ENCODE results near the gene MAST4.
A peak's percentile ranks its signal among the peaks of the same experiment; 100 is the strongest.

Gene MAST4

DNA sequence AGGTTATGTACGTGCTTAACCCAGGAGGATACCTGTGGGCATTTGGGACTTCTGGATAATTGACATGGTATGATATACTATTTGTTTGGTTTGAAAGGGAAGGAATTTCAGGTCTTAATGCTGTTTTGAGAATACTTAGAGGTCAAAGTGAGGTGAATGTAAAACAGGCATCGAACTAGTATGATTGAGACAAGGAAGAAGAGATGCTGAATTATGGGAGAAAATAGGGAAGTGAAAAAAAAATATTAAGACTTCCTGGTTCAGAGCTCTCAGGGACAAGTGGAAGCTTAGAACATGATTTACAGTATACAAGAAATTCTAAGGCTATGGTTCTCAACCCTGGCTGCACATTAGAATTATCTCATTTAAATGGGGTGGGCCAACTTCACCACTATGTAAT, 485.1 kb downstream of the MAST4 start:
- no peak overlapping the region for H3K27ac ChIP-seq (replicated peaks)
- H3K4me3 ChIP-seq (replicated peaks; ENCODE audit: insufficient read depth, low read length): no peak overlapping the region
- TF ChIP-seq SPI1 (IDR thresholded peaks at IDR 0.05; ENCODE audit: borderline replicate concordance, low read depth): peak; percentile 64
- TF ChIP-seq, protein P1, sequence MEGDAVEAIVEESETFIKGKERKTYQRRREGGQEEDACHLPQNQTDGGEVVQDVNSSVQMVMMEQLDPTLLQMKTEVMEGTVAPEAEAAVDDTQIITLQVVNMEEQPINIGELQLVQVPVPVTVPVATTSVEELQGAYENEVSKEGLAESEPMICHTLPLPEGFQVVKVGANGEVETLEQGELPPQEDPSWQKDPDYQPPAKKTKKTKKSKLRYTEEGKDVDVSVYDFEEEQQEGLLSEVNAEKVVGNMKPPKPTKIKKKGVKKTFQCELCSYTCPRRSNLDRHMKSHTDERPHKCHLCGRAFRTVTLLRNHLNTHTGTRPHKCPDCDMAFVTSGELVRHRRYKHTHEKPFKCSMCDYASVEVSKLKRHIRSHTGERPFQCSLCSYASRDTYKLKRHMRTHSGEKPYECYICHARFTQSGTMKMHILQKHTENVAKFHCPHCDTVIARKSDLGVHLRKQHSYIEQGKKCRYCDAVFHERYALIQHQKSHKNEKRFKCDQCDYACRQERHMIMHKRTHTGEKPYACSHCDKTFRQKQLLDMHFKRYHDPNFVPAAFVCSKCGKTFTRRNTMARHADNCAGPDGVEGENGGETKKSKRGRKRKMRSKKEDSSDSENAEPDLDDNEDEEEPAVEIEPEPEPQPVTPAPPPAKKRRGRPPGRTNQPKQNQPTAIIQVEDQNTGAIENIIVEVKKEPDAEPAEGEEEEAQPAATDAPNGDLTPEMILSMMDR (IDR thresholded peaks at IDR 0.05; ENCODE audit: insufficient read depth, low read length): no peak
- DNase-seq (ENCODE audit: low read depth in 1 of 2, low spot score in 1 of 2): no peak
- no peaks in the 10 kb centered on the region for H3K27me3 ChIP-seq (ENCODE audit: insufficient read depth, poor library complexity, severe bottlenecking)

DNA sequence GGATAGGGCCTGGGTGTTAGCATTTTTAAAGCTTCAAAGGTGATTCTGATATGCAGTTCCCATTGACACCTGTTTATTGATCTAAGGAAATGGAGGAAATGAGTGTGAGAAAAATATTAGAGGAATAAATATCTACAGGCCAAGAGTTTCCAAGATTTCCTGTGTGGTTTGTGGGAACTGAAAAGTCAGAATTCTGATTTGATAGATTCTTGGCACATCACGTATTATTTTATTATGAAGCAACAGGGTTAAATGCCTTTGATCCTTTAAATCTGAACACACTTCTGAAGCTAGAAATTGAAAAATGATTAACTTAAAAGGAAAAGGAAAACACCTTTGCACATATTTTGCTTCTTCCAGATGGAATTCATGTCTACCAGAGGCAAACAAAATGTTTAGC, 486.7 kb downstream of the MAST4 start:
- TF ChIP-seq POLR2AphosphoS5 (IDR thresholded peaks at IDR 0.05; ENCODE audit: low read depth) (no peak), GABPA (IDR thresholded peaks at IDR 0.05; ENCODE audit: low read depth) (no peak), SPI1 (IDR thresholded peaks at IDR 0.05; ENCODE audit: borderline replicate concordance, low read depth) (no peak)
- TF ChIP-seq, protein P1 (IDR thresholded peaks at IDR 0.05; ENCODE audit: insufficient read depth, low read length): no peak
- H3K4me3 ChIP-seq (replicated peaks; ENCODE audit: insufficient read depth, low read length): no peak overlapping the region
- no peak for DNase-seq (ENCODE audit: low read depth in 1 of 2, low spot score in 1 of 2)
- H3K27ac ChIP-seq (replicated peaks): no peak overlapping the region
- H3K27me3 ChIP-seq (ENCODE audit: insufficient read depth, poor library complexity, severe bottlenecking): no peaks in the 10 kb centered on the region

DNA sequence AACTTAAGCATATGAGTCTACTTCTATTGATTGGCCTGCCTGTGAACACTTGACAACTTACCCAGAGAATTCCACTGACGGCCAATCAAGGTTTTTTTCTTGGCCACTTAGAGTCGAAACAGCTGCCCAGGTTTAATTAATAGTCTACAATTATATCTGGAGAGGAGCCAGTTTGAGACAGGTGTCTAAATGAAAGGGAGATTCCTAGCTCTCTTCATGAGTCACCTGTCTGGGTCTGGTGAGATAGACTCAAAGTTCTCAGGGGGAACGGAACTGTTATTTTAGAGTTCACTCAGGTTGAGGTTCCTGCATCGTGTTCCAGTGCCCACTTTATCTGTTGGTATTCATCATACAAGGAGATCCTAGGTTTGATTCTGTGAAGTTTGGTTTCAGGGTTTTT, 489.4 kb downstream of the MAST4 start:
- no peak overlapping the region for H3K4me3 ChIP-seq (replicated peaks; ENCODE audit: insufficient read depth, low read length)
- no peaks in the 10 kb centered on the region for H3K27me3 ChIP-seq (ENCODE audit: insufficient read depth, poor library complexity, severe bottlenecking)
- no peak overlapping the region for H3K27ac ChIP-seq (replicated peaks)
- TF ChIP-seq, protein P1 (IDR thresholded peaks at IDR 0.05; ENCODE audit: insufficient read depth, low read length): no peak
- TF ChIP-seq, protein P2, sequence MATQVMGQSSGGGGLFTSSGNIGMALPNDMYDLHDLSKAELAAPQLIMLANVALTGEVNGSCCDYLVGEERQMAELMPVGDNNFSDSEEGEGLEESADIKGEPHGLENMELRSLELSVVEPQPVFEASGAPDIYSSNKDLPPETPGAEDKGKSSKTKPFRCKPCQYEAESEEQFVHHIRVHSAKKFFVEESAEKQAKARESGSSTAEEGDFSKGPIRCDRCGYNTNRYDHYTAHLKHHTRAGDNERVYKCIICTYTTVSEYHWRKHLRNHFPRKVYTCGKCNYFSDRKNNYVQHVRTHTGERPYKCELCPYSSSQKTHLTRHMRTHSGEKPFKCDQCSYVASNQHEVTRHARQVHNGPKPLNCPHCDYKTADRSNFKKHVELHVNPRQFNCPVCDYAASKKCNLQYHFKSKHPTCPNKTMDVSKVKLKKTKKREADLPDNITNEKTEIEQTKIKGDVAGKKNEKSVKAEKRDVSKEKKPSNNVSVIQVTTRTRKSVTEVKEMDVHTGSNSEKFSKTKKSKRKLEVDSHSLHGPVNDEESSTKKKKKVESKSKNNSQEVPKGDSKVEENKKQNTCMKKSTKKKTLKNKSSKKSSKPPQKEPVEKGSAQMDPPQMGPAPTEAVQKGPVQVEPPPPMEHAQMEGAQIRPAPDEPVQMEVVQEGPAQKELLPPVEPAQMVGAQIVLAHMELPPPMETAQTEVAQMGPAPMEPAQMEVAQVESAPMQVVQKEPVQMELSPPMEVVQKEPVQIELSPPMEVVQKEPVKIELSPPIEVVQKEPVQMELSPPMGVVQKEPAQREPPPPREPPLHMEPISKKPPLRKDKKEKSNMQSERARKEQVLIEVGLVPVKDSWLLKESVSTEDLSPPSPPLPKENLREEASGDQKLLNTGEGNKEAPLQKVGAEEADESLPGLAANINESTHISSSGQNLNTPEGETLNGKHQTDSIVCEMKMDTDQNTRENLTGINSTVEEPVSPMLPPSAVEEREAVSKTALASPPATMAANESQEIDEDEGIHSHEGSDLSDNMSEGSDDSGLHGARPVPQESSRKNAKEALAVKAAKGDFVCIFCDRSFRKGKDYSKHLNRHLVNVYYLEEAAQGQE (IDR thresholded peaks at IDR 0.05; ENCODE audit: insufficient replicate concordance, low read depth): no peak
- TF ChIP-seq GABPA (IDR thresholded peaks at IDR 0.05; ENCODE audit: low read depth) (no peak), POLR2AphosphoS5 (IDR thresholded peaks at IDR 0.05; ENCODE audit: low read depth) (no peak), SPI1 (IDR thresholded peaks at IDR 0.05; ENCODE audit: borderline replicate concordance, low read depth) (no peak)
- DNase-seq (ENCODE audit: low read depth in 1 of 2, low spot score in 1 of 2): no peak

DNA sequence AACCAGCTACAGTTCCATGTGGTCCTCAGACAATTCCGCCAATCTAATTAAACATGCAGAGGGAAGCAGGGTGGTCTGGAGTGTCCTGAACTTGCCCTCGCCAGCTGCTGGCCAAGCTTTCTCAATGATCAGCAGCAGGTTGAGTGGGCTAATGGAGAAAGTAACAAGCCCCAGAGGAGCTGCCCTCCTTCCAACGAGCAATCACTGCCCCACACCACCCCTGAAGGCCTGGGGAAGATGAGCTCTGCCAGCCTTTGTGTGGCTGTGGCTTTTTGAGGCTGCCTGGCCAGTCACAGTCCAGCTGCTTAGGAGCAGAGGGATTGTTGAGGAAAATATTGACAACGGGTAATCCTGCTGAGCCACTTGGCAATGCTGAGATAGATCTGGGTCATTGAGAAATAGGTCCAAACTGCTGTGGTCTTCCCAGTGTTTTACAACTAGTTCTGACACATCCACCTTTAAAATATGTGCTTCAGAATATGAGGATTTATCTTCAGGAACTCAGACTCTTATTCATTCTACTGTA, 493.1 kb downstream of the MAST4 start:
- Histone ChIP-seq H3K4me3 (replicated peaks; ENCODE audit: insufficient read depth, low read length) (no peak overlapping the region), H3K27ac (replicated peaks) (no peak overlapping the region), H3K27me3 (ENCODE audit: insufficient read depth, poor library complexity, severe bottlenecking) (no peaks in the 10 kb centered on the region)
- TF ChIP-seq, protein P2 (IDR thresholded peaks at IDR 0.05; ENCODE audit: insufficient replicate concordance, low read depth): no peak
- TF ChIP-seq SPI1 (IDR thresholded peaks at IDR 0.05; ENCODE audit: borderline replicate concordance, low read depth) (no peak), POLR2AphosphoS5 (IDR thresholded peaks at IDR 0.05; ENCODE audit: low read depth) (no peak), GABPA (IDR thresholded peaks at IDR 0.05; ENCODE audit: low read depth) (no peak)
- TF ChIP-seq, protein P1 (IDR thresholded peaks at IDR 0.05; ENCODE audit: insufficient read depth, low read length): no peak
- no peak for DNase-seq (ENCODE audit: low read depth in 1 of 2, low spot score in 1 of 2)
